RCC 7860 (cell line): ENCODE measurements around the gene CALN1.

Experiments
- DNase-seq: peaks from one replicate; pipeline ENCODE4 v3.0.0-alpha.2; 2015; ENCODE audit warnings: low spot score
- FAIRE-seq: peaks from 2 replicates; lab custom pipeline; 2012; peaks lifted over from hg19 to GRCh38; lab: Jason Lieb, UNC

CALN1 gene

GRCh38 chr7:71904484-71904883 lies 507.7 kb downstream of the CALN1 start:
- FAIRE-seq (no peak), DNase-seq (no peak)

- DNase-seq, result no peak
- FAIRE-seq, result no peak
Measured at GRCh38 chr7:71900556-71900955, 511.6 kb downstream of the CALN1 start.

- DNase-seq, result no peak
- FAIRE-seq, result no peak
Measured at GRCh38 chr7:71896535-71896934, 515.6 kb downstream of the CALN1 start.

GRCh38 chr7:71886046-71886445 lies 526.1 kb downstream of the CALN1 start:
- FAIRE-seq (no peak), DNase-seq (no peak)

- no peak for DNase-seq
- no peak for FAIRE-seq
Measured at GRCh38 chr7:71885487-71885886, 526.7 kb downstream of the CALN1 start.

- FAIRE-seq, result no peak
- no peak for DNase-seq
Measured at GRCh38 chr7:71883415-71883814, 528.7 kb downstream of the CALN1 start.

GRCh38 chr7:71871446-71871845 lies 540.7 kb downstream of the CALN1 start:
- FAIRE-seq (no peak), DNase-seq (no peak)

- FAIRE-seq (no peak), DNase-seq (no peak)
Measured at GRCh38 chr7:71870812-71871211, 541.3 kb downstream of the CALN1 start.

- FAIRE-seq, result no peak
- DNase-seq, result peak; percentile 46
Measured at GRCh38 chr7:71868797-71869196, 543.3 kb downstream of the CALN1 start.

GRCh38 chr7:71867626-71868025 lies 544.5 kb downstream of the CALN1 start:
- DNase-seq (no peak), FAIRE-seq (no peak)

GRCh38 chr7:71865172-71865571 lies 547.0 kb downstream of the CALN1 start:
- no peak for FAIRE-seq

GRCh38 chr7:71864130-71864529 lies 548.0 kb downstream of the CALN1 start:
- DNase-seq (no peak), FAIRE-seq (no peak)

More at GRCh38 chr7:71865172-71865571, 547.0 kb downstream of the CALN1 start:
- no peak for DNase-seq

GRCh38 chr7:71860572-71860971 lies 551.6 kb downstream of the CALN1 start:
- DNase-seq (no peak), FAIRE-seq (no peak)

GRCh38 chr7:71857338-71857737 lies 554.8 kb downstream of the CALN1 start:
- DNase-seq (no peak), FAIRE-seq (no peak)

- no peak for FAIRE-seq
- DNase-seq, result no peak
Measured at GRCh38 chr7:71854546-71855397, 557.4 kb downstream of the CALN1 start.

GRCh38 chr7:71851776-71852498 lies 560.2 kb downstream of the CALN1 start:
- DNase-seq (no peak), FAIRE-seq (no peak)

GRCh38 chr7:71846160-71846559 lies 566.0 kb downstream of the CALN1 start:
- DNase-seq (no peak), FAIRE-seq (no peak)

GRCh38 chr7:71843676-71844075 lies 568.5 kb downstream of the CALN1 start:
- DNase-seq (no peak), FAIRE-seq (no peak)

GRCh38 chr7:71842786-71843185 lies 569.4 kb downstream of the CALN1 start:
- FAIRE-seq (no peak), DNase-seq (no peak)

GRCh38 chr7:71842381-71842780 lies 569.8 kb downstream of the CALN1 start:
- no peak for DNase-seq
- FAIRE-seq, result no peak

GRCh38 chr7:71835056-71835455 lies 577.1 kb downstream of the CALN1 start:
- FAIRE-seq (no peak), DNase-seq (no peak)

- FAIRE-seq (no peak), DNase-seq (no peak)
Measured at GRCh38 chr7:71829515-71829914, 582.6 kb downstream of the CALN1 start.
